ENCODE data around the gene PAIP1.

The PAIP1 gene

GRCh38 chr5:43588842-43589241, 32.0 kb upstream of the PAIP1 start:
- Histone ChIP-seq H3K4me3 (ENCODE audit: low read depth, low read length, poor library complexity, severe bottlenecking) (no peak overlapping the region), H3K4me2 (ENCODE audit: low read length) (no peak overlapping the region), H3K27me3 (ENCODE audit: insufficient read depth, low read length) (no peaks in the 10 kb centered on the region), H3K9me3 (ENCODE audit: low read length) (no peaks in the 10 kb centered on the region), H3K9me2 (ENCODE audit: low read depth, low read length) (no peaks in the 10 kb centered on the region), H3K27ac (ENCODE audit: low read depth, low read length, poor library complexity, severe bottlenecking) (no peak overlapping the region), H2AFZ (ENCODE audit: low read length) (no peak overlapping the region), H3K79me2 (ENCODE audit: insufficient read depth, low read length) (no peaks in the 10 kb centered on the region), H3K36me3 (ENCODE audit: insufficient read depth, low read length) (peaks cover 4% of the 10 kb centered on the region; the same call in 1 of the 2 replicates), H3K4me1 (ENCODE audit: insufficient read depth, low read length, severe bottlenecking) (no peaks in the 10 kb centered on the region), H3K9ac (ENCODE audit: low read length) (no peak overlapping the region), H3F3A (ENCODE audit: insufficient read depth, low read length) (no peaks in the 10 kb centered on the region), H4K20me1 (ENCODE audit: insufficient read depth, low read length) (no peaks in the 10 kb centered on the region)
- TF ChIP-seq EZH2 (IDR thresholded peaks at IDR 0.05; ENCODE audit: borderline replicate concordance, low read length), result no peak
- no peak for TF ChIP-seq CTCF (IDR thresholded peaks at IDR 0.05; ENCODE audit: low read length)

GRCh38 chr5:43584166-43584699, 27.4 kb upstream of the PAIP1 start:
- H3K9me2 ChIP-seq (ENCODE audit: low read depth, low read length), result no peaks in the 10 kb centered on the region
- H3K36me3 ChIP-seq (ENCODE audit: insufficient read depth, low read length), result peaks cover 7% of the 10 kb centered on the region; the same call in 1 of the 2 replicates
- H3K9me3 ChIP-seq (ENCODE audit: low read length), result no peaks in the 10 kb centered on the region
- H4K20me1 ChIP-seq (ENCODE audit: insufficient read depth, low read length), result no peaks in the 10 kb centered on the region
- H3K9ac ChIP-seq (ENCODE audit: low read length), result no peak overlapping the region
- H3K27me3 ChIP-seq (ENCODE audit: insufficient read depth, low read length), result no peaks in the 10 kb centered on the region
- no peaks in the 10 kb centered on the region for H3K4me1 ChIP-seq (ENCODE audit: insufficient read depth, low read length, severe bottlenecking)
- no peak overlapping the region for H3K4me3 ChIP-seq (ENCODE audit: low read depth, low read length, poor library complexity, severe bottlenecking)
- H3K4me2 ChIP-seq (ENCODE audit: low read length), result no peak overlapping the region
- H3F3A ChIP-seq (ENCODE audit: insufficient read depth, low read length), result no peaks in the 10 kb centered on the region
- no peak for TF ChIP-seq CTCF (IDR thresholded peaks at IDR 0.05; ENCODE audit: low read length)
- TF ChIP-seq EZH2 (IDR thresholded peaks at IDR 0.05; ENCODE audit: borderline replicate concordance, low read length), result no peak
- H3K79me2 ChIP-seq (ENCODE audit: insufficient read depth, low read length), result no peaks in the 10 kb centered on the region
- no peak overlapping the region for H3K27ac ChIP-seq (ENCODE audit: low read depth, low read length, poor library complexity, severe bottlenecking)
- no peak overlapping the region for H2AFZ ChIP-seq (ENCODE audit: low read length)

- H3K27ac ChIP-seq (ENCODE audit: low read depth, low read length, poor library complexity, severe bottlenecking), result no peak overlapping the region
- H2AFZ ChIP-seq (ENCODE audit: low read length), result no peak overlapping the region
Observed at GRCh38 chr5:43583724-43584123, 26.8 kb upstream of the PAIP1 start.

More at GRCh38 chr5:43583724-43584123, 26.8 kb upstream of the PAIP1 start:
- H3F3A ChIP-seq (ENCODE audit: insufficient read depth, low read length), result no peaks in the 10 kb centered on the region
- H3K36me3 ChIP-seq (ENCODE audit: insufficient read depth, low read length), result peaks cover 7% of the 10 kb centered on the region; the same call in 1 of the 2 replicates
- H3K4me2 ChIP-seq (ENCODE audit: low read length), result no peak overlapping the region
- H3K9me2 ChIP-seq (ENCODE audit: low read depth, low read length), result no peaks in the 10 kb centered on the region
- H3K9me3 ChIP-seq (ENCODE audit: low read length), result no peaks in the 10 kb centered on the region
- H3K27me3 ChIP-seq (ENCODE audit: insufficient read depth, low read length), result no peaks in the 10 kb centered on the region
- TF ChIP-seq CTCF (IDR thresholded peaks at IDR 0.05; ENCODE audit: low read length), result no peak
- TF ChIP-seq EZH2 (IDR thresholded peaks at IDR 0.05; ENCODE audit: borderline replicate concordance, low read length), result no peak
- no peak overlapping the region for H3K4me3 ChIP-seq (ENCODE audit: low read depth, low read length, poor library complexity, severe bottlenecking)
- no peaks in the 10 kb centered on the region for H3K79me2 ChIP-seq (ENCODE audit: insufficient read depth, low read length)
- no peaks in the 10 kb centered on the region for H3K4me1 ChIP-seq (ENCODE audit: insufficient read depth, low read length, severe bottlenecking)
- H3K9ac ChIP-seq (ENCODE audit: low read length), result no peak overlapping the region
- H4K20me1 ChIP-seq (ENCODE audit: insufficient read depth, low read length), result no peaks in the 10 kb centered on the region
